ENCODE results near the gene CMIP. TPM values are rescaled to one million over a fixed set of nuclear protein-coding genes. Genes with fewer than 3 reads are reported as not detected.

Gene CMIP
- total RNA-seq, 1 donor, result 15.7 TPM

- TF ChIP-seq, protein P1, sequence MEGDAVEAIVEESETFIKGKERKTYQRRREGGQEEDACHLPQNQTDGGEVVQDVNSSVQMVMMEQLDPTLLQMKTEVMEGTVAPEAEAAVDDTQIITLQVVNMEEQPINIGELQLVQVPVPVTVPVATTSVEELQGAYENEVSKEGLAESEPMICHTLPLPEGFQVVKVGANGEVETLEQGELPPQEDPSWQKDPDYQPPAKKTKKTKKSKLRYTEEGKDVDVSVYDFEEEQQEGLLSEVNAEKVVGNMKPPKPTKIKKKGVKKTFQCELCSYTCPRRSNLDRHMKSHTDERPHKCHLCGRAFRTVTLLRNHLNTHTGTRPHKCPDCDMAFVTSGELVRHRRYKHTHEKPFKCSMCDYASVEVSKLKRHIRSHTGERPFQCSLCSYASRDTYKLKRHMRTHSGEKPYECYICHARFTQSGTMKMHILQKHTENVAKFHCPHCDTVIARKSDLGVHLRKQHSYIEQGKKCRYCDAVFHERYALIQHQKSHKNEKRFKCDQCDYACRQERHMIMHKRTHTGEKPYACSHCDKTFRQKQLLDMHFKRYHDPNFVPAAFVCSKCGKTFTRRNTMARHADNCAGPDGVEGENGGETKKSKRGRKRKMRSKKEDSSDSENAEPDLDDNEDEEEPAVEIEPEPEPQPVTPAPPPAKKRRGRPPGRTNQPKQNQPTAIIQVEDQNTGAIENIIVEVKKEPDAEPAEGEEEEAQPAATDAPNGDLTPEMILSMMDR (IDR thresholded peaks at IDR 0.05; ENCODE audit: insufficient read depth, low read length), result no peak
- no peak overlapping the region for H3K4me3 ChIP-seq (ENCODE audit: low read depth, low read length)
- DNase-seq (ENCODE audit: low read depth), result no peak
Observed at GRCh38 chr16:81614654-81615359, 170.2 kb downstream of the CMIP start.

DNA sequence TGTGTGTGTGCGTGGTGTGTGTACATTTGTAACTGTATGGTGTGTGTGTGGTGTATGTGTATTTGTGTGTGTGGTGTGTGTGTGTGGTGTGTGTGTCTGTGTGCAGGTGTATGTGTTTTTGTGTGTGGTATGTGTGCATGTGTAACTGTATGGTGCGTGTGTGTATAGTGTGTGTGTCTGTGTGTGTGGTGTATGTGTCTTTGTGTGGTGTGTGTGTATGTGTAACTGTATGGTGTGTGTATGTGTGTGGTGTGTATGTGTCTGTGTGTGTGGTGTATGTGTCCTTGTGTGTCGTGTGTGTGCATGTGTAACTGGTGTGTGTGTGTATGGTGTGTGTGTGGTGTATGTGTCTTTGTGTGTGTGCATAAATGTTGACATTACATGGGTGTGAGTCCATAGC, 170.8 kb downstream of the CMIP start:
- TF ChIP-seq, protein P1 (IDR thresholded peaks at IDR 0.05; ENCODE audit: insufficient read depth, low read length), result no peak

DNA sequence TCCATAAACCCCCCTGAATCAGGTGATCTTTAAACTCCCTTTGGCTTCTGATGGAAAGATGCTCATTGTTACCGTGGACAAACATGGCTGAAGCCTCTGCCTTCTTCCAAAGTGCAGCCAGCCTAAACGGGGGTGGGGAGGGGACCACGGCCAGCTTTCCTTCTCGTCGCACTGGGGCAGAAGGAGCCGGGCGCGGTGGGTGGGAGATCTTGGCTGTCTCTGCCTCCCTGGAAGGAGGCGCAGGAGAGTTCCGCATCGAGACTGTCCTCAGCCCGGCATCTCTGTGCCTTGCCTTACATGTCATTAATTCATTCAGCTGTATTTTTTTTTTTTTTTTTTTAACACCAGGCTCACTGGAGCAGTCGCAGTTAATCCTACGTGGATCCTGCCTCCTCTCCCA, 171.2 kb downstream of the CMIP start:
- DNase-seq (ENCODE audit: low read depth), result no peak
- TF ChIP-seq, protein P1 (IDR thresholded peaks at IDR 0.05; ENCODE audit: insufficient read depth, low read length), result no peak
- H3K4me3 ChIP-seq (ENCODE audit: low read depth, low read length), result no peak overlapping the region

More for the DNA sequence above, 170.8 kb downstream of the CMIP start:
- DNase-seq (ENCODE audit: low read depth), result no peak
- H3K4me3 ChIP-seq (ENCODE audit: low read depth, low read length), result no peak overlapping the region

DNA sequence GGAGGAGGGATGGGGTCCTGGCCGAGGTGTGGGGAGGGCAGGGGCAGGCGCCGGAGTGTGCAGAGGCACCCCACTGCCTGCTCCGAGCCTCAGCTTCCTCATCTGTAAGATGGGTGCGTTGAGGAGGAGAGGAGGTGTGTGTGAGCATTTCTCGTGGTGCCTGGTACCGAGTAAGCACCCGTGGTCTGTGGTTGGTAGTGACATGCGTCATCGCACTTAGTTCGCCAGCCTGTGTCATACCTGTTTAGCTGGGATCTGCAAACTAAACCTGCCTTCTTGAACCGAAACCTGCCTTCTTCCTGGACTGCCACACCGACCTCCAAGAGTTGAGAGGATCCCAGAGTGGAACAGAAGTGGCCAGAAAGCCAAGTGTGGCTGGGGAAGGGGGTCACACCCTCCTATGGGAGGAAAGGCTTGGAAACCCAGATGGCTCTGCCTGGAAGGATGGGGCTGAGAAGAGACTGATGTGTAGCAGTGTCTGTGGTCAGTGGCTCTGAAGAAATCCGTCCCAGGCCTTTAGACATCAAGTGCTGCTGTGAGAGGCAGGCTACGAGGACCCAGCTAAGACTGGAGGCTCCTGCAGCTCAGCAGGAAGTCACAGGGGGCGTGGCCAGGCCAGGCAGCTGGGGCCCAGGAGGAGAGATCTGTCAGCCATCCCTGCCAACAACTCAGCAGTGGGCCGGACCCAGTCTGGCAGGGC, 171.9 kb downstream of the CMIP start:
- TF ChIP-seq, protein P1 (IDR thresholded peaks at IDR 0.05; ENCODE audit: insufficient read depth, low read length), result no peak
- H3K4me3 ChIP-seq (ENCODE audit: low read depth, low read length), result no peak overlapping the region
- DNase-seq (ENCODE audit: low read depth), result peak; percentile 64

GRCh38 chr16:81617021-81617346, 172.4 kb downstream of the CMIP start:
- no peak overlapping the region for H3K4me3 ChIP-seq (ENCODE audit: low read depth, low read length)
- TF ChIP-seq, protein P1 (IDR thresholded peaks at IDR 0.05; ENCODE audit: insufficient read depth, low read length), result no peak
- DNase-seq (ENCODE audit: low read depth), result no peak

- no peak overlapping the region for H3K4me3 ChIP-seq (ENCODE audit: low read depth, low read length)
- TF ChIP-seq, protein P1 (IDR thresholded peaks at IDR 0.05; ENCODE audit: insufficient read depth, low read length), result no peak
- no peak for DNase-seq (ENCODE audit: low read depth)
Observed at GRCh38 chr16:81618187-81618586, 173.6 kb downstream of the CMIP start.
